HG02642 (cell line): Measurements from ENCODE around the gene APP.
"Not testable (repeated sequence)": the region's sequence is repeated elsewhere in the genome, so short reads cannot be mapped to it uniquely, and the experiment has no call there.

Experiments used
- ATAC-seq: cut with Tn5 transposase; IDR thresholded peaks from one replicate; pipeline ENCODE4 v1.9.1; 2021; ENCODE audit warnings: mild to moderate bottlenecking; ENCODE audit not compliant: unreplicated experiment, poor library complexity

The APP gene

GRCh38 chr21:26036916-26037315 is 133.7 kb downstream of the APP start:
- ATAC-seq, result no peak

DNA sequence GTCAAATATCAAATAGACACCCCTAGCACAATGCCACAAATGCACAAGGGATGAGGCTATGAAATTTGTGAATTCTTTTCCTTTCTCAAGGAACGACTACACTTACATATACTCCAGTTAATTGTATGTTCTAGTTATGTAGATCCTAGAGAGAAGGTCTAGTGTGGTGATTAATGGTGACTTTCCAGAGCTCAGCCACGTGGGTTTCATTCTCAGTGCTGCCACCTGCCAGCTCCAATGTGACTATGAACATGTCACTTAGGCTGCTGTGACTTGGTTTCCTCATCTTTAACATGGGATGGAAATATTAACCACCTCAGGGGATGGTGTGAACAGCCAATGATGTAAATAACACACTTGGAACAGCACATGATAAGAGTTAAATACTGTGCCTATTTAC is 138.3 kb downstream of the APP start:
- no peak for ATAC-seq

DNA sequence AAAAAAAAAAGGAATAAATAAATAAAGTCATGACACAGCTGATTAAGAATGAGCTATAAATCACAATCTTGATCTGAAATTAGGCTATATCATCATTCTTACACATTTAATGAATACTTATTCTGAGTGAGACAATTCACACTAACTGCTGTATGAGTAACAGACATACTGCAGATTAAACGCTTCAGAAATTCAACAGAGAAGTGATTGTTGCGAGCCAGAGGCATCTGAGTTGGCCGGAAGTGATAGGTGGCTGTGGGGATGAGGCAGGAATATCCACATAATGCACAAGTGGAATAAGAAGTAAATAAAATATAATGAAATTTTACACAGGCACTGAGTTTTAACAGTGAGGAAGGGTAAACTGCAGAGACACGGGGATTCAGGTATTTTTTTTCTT is 142.4 kb downstream of the APP start:
- ATAC-seq, result no peak

DNA sequence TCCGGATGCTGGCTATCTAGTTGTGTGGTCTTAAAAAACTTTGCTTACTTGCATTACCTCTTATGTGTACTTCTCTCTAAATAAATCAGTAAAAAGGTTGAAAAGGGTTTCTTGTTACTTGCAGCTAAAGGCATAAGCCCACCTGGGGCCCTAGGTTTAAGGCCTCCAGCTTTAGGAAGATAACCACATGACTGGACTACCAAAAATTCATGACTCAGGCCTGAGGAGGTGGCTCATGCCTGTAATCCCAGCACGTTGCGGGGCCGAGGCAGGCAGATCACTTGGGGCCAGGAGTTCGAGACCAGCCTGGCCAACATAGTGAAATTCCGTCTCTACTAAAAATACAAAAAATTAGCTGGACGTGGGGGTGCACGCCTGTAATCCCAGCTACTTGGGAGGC is 142.9 kb downstream of the APP start:
- ATAC-seq, result no peak

DNA sequence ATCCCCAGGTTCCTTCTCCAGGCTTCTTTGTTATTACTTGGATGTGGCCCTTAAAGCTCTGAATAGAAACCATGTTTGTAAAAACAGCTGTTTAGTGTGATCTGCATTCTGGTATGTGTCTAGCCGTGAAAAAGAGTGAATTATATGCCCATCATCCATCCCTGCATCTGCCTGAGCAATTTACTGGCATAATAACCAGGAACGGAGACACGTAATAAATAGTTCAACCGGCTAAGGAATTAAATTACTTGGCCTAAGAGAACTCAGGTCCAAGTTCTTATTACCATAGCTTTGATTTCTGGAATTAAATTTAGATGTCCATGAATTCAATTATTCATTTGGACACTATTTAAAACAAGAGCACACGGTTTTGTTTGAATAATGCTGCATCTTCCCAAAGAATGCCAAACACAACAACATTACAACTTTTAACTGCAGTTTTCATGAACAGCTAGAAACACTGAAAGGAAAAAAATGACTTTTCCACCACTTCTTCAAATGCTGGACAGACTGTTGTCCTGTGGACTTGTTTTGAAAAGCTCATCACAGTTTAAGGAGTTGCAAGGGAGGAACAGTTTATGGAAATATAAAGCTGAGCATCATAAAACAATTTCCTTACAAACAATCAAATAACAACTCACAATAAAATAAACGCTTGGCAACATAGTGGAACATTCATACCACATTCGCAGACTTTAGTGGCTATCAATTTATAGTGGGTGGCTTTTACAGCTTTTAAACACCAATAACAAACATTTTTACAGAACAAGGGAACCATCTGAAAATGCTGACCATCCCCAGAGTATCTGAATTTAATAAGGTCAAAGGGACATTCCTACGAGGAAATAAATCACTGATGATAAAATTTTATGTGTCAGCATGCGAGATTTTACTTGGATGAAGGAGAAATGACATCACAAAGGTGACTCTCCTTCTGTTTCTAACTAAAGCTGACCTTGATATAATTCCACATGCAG is 144.7 kb downstream of the APP start:
- no peak for ATAC-seq

DNA sequence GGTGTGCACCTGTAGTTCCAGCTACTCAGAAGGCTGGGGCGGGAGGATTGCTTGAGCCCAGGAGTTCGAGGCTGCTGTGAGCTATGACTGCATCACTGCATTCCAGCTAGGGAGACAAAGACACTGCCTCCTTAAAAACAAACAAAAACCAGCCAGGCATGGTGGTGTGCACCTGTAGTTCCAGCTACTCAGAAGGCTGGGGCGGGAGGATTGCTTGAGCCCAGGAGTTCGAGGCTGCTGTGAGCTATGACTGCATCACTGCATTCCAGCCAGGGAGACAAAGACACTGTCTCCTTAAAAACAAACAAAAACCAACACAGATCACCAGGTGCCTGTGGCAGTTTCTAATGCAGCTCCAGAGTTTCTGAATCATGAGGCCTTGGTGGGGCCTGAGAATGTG is 147.2 kb downstream of the APP start:
- ATAC-seq, result not testable (repeated sequence)

GRCh38 chr21:26022598-26023337 is 147.8 kb downstream of the APP start:
- not testable (repeated sequence) for ATAC-seq

- ATAC-seq, result no peak
Observed at GRCh38 chr21:26020510-26020909, 150.1 kb downstream of the APP start.

DNA sequence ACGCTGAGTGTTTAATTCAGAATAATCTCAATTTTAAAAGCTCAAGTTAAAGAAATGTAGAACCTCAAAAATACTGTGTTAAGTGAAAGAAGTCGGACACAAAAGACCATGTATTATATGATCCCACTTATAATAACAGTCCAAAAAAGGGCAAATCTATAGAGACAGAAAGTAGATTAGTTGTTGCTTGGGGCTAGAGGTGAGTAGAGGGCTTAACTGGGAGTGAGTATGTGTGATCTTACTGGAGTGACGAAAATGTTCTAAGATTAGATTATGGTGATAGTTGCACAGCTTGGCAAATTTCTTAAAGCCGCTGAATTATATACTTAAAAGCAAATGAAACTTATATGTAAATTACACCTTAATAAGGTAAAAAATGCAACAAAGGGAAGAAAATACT is 150.5 kb downstream of the APP start:
- no peak for ATAC-seq

- ATAC-seq, result no peak
Observed at GRCh38 chr21:26019236-26019635, 151.3 kb downstream of the APP start.

DNA sequence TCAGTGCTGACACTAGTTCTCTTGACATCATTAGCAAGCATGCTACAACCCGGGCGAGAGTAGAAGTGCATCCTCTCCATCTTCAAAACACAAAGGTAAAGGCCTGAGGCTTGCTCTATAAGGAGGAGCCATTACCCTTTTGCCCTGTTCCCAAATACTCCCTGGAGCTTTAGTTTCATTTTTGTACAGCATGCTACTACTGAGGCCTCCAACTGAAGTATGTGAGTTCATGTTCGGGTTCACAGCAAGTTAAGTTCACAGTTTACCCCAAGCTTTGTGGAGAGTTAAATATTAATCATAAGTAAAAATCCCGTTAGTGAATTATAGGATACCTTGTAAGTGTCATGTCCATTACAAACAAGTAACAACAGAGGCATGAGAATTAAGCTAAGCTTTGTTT is 156.6 kb downstream of the APP start:
- ATAC-seq, result no peak

- not testable (repeated sequence) for ATAC-seq
Observed at GRCh38 chr21:26012482-26012881, 158.1 kb downstream of the APP start.

DNA sequence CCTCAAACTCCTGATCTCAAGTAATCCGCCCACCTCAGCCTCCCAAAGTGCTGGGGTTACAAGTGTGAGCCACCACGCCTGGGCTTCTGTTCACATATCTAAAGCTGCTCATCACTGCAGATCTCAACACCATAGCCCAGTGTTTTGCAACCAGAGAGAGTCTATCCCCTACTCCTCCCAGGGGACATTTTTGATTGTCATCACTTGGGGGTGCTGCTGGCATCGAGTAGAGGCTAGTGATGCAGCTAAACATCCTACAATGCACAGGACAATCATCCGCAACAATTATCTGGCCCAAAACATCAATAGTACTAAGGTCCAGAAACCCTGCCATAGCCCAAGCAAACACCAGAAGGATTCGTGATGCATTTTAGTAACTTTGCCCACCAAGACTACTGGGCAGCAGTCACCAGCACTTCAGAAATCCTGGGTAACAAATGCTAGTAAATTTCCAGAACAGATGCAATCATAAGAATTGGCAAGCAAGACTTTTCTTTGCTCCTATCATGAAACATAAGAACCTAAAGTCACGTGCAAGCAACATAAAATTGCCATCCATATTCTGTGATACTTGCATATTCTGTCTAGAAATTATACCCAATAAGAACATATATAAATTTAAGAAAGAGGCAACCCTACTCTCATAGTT is 159.2 kb downstream of the APP start:
- no peak for ATAC-seq

- ATAC-seq, result no peak
Observed at GRCh38 chr21:26007951-26008498, 162.5 kb downstream of the APP start.

- no peak for ATAC-seq
Observed at GRCh38 chr21:26005464-26005863, 165.1 kb downstream of the APP start.

GRCh38 chr21:26003404-26003803 is 167.2 kb downstream of the APP start:
- ATAC-seq, result no peak

- no peak for ATAC-seq
Observed at GRCh38 chr21:26001356-26001755, 169.2 kb downstream of the APP start.

GRCh38 chr21:25999921-26000582 is 170.5 kb downstream of the APP start:
- ATAC-seq, result no peak

GRCh38 chr21:25997788-25998611 is 172.6 kb downstream of the APP start:
- ATAC-seq, result no peak
